GM12801 (cell line): Measurements from ENCODE around the gene OR13J1.

ENCODE experiments used
- CTCF ChIP-seq: IDR thresholded peaks from one replicate; pipeline ENCODE4 v1.5.1; 2011; ENCODE audit warnings: control low read depth; ENCODE audit not compliant: insufficient read length; ENCODE audit errors: extremely low read depth

Gene OR13J1

GRCh38 chr9:35912791-35913400 is 42.7 kb upstream of the OR13J1 start:
- no peak for TF ChIP-seq CTCF

- no peak for TF ChIP-seq CTCF
These were observed 41.5 kb upstream of the OR13J1 start for GRCh38 chr9:35911690-35912089.

- TF ChIP-seq CTCF: no peak
These were observed 40.6 kb upstream of the OR13J1 start for GRCh38 chr9:35910613-35911359.

- no peak for TF ChIP-seq CTCF
These were observed 39.7 kb upstream of the OR13J1 start for GRCh38 chr9:35909687-35910612.

- TF ChIP-seq CTCF: no peak
These were observed 39.1 kb upstream of the OR13J1 start, which contains the start of gene SPAAR for GRCh38 chr9:35909274-35909673. Gene SPAAR, plus strand, starts transcription at chr9:35909490. Its CDS starts 974 bp downstream, at chr9:35910464.

GRCh38 chr9:35908504-35909125 is 38.4 kb upstream of the OR13J1 start:
- no peak for TF ChIP-seq CTCF
